AG10803 (cell line): Measurements from ENCODE around the gene SEPTIN6.
A peak's percentile ranks its signal among the peaks of the same experiment; 100 is the strongest.
"Not testable (repeated sequence)": the region's sequence is repeated elsewhere in the genome, so short reads cannot be mapped to it uniquely, and the experiment has no call there.

Experiments
- DNase-seq: peaks from one replicate; pipeline ENCODE4 v3.0.0; 2010; ENCODE audit warnings: low read depth
- H3K4me3 ChIP-seq: 2 replicates; pipeline ENCODE4 v1.5.1; 2011; ENCODE audit warnings: mild to moderate bottlenecking, low read length, control low read depth
- TF ChIP-seq, protein P1 (sequence below): conservative IDR thresholded peaks from 2 replicates; pipeline ENCODE4 v1.5.1; 2011; ENCODE audit warnings: mild to moderate bottlenecking, low read length, control low read depth, inconsistent platforms

SEPTIN6 gene

DNA sequence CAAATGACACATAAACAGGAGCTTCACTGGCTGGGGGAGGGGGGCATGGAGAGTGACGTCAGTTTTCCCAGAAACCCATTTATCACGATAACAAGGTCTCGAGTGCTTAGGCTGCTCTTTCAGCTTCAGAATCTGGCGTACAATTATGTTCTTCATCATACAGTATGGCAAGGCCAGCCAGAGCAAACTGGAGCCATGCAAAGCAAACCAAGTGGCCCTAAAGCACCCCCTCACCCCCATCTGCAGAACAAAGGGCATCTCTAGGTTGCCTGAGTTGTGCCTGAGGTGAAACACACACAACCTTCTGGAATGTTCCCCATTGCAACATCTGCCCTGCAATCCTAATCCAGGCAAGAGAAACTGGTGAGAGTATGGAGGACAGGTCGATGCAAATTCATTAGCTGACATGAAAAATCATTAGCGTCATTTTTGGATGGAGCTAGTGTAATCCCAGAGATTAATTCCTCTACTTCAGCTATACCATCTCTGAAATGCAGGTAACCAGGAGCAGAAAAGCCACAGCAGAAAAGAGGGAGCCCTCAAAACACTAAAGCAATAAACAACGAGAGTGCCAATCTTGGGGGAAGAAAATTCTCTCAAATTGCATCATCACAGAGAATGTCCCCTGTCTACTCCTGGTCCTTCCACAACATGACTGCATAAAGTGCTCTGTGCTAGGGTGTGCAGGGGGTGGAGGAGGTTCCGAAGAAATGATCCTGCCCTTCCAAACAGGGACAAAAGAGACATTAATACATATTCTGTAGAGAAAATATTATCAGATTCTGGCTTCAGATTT, 1.8 kb downstream of the SEPTIN6 start:
- DNase-seq = peak; percentile 59
- H3K4me3 ChIP-seq = peak overlapping the region; percentile 68
- TF ChIP-seq, protein P1, sequence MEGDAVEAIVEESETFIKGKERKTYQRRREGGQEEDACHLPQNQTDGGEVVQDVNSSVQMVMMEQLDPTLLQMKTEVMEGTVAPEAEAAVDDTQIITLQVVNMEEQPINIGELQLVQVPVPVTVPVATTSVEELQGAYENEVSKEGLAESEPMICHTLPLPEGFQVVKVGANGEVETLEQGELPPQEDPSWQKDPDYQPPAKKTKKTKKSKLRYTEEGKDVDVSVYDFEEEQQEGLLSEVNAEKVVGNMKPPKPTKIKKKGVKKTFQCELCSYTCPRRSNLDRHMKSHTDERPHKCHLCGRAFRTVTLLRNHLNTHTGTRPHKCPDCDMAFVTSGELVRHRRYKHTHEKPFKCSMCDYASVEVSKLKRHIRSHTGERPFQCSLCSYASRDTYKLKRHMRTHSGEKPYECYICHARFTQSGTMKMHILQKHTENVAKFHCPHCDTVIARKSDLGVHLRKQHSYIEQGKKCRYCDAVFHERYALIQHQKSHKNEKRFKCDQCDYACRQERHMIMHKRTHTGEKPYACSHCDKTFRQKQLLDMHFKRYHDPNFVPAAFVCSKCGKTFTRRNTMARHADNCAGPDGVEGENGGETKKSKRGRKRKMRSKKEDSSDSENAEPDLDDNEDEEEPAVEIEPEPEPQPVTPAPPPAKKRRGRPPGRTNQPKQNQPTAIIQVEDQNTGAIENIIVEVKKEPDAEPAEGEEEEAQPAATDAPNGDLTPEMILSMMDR = no peak

DNA sequence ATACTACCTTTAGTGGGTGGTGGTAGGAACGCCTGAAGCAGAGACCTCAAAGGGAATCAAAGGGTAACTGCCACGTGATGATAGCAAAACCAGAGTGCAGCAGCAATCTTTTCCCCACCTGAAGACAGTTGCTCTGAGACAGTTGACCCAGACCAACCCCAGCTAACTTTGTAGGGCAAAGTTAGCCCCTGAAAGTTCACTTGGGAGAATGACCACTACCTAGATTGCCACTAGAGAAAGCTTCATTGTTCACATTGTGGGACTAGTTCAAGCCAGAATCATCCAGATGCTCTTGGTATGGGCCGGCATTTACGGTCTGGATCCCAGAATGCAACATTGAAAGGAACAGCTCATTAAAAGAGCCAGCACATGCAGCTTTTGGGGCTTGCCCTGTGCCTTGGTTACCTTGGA, 4.1 kb downstream of the SEPTIN6 start:
- no peak for DNase-seq
- TF ChIP-seq, protein P1 = no peak
- H3K4me3 ChIP-seq = no peak overlapping the region

DNA sequence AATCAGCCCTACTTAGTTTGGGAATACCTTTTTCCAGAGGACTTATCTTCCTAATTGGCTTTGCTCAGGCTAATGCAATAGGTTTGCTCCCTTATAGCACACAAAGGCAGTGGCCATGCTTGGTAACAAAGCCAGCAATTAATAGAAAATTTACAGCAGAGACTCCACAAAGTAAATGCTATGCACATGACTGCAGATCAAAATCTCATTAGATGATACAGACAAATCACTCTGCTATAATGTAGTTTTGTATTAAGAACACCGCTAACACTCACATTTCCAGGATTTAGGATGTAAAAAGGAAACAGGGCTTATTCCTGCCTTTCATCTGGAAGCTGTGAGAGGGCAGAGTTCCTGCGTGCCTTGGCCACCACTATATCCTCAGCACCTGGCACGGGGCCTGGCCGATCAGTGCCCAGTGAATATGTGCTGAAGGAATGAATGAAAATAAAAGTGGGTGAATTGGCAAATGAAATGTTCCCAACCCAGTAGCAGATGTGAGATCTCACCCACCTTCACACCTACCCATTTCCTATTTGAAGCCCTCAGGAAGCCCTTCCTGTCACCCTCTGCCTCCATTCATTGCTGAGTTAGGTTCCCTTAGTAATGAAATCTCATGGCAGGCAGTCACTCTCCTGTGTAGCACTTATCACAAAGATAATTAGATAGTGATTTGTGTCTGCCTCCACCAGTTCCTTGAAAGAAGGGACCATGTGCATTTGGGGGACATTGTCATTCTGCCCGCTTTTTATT, 5.1 kb downstream of the SEPTIN6 start:
- H3K4me3 ChIP-seq = no peak overlapping the region
- DNase-seq = peak; percentile 54

DNA sequence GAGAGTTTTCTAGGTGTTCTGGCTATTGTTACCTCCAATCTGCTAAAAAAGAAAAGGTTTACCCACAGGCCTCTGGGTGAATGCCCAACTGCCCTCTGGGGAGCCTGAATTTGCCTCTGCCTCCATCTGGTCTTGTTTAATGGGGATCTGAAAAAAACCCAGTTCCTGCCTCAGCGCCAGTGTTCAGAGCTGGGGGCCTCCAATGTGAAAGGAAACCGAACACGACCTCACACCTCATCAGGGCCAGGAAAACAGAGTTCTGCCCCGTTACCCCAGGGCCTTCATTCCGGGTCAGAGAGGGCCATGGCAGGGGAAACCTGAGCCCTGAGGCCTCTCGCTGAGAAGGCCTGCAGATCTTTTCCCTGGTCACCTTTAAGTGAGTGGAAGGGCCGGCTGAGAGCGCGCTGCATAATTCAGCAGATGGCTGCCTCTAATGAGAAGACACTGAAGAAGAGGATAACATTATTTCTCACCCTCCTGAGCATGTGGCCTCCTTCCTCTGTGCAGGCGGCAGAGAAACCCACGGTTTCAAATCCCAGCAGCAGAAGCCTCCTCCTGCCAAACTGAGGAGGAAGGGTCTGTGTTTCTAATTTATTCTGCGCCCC, 6.8 kb downstream of the SEPTIN6 start:
- TF ChIP-seq, protein P1 = no peak
- H3K4me3 ChIP-seq = peak overlapping the region; percentile 26
- DNase-seq = peak; percentile 70

More for the DNA sequence above, 5.1 kb downstream of the SEPTIN6 start:
- TF ChIP-seq, protein P1 = no peak

DNA sequence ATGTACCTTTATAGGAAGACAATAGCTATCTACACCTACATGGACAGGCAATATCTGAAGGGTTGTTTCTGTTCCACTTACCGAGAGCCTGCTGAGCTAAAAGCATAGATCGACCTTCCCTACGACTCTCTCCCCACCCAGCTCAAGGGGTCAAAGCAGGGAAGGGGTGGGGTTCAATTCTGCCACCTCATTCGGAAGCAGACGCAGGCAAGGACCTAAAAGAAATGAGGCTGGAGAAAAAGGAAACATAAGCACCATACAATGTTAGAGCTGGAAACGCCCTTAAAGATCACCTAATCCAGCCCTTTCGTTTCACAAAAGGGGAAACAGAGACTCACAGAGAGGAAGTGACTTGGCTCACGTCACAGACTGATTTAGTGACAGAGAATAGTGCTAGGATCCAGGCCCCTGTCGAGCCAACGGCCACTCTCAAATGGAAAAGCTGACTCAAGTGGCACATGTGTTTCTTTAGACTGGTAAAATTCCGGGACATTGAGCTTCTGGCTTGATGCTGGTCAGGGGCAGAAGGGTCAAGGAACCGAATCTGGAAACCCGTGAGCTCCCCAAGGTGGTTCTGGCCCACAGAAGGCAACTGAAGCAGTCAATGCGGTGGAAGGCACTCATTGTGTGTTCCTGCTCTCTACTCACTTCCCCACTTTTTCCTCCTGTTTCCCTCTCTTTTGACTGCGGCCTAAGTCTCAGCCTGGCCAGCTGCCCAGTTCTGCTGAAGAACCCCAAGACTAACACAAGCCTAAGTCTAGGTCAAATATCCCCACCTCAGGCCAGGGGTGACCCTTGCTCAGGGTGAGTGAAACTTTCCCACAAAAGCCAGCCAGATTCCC, 7.5 kb downstream of the SEPTIN6 start:
- DNase-seq = no peak
- TF ChIP-seq, protein P1 = no peak
- no peak overlapping the region for H3K4me3 ChIP-seq

DNA sequence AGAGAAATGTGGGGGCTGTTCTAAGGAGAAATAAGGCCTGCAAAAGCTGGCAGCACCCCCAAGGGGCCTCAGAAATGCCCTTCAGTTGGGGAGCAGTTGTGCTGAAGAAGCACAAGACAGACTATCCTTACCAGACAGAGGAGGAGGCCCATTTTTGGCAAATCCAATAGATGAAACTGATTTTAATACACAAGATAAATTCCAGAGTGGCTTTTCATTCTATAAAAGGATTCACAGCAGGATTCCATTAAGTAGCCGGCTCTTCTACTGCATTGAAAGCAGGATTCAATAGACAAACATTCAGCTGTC, 8.1 kb downstream of the SEPTIN6 start:
- no peak for DNase-seq

DNA sequence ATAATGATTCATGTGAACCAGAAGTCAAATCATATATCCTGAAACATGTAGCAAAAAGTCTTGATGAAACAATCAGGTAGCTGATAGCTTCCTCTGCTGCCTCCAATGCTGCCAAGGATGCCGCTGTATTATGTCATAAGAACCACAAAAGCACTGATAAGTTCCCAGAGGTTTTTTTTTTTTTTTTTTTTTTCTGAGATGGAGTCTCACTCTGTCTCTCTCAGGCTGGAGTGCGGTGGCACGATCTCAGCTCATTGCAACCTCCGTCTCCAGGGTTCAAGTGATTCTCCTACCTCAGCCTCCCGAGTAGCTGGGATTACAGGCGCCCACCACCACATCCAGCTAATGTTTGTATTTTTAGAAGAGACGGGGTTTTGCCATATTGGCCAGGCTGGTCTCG, 8.7 kb downstream of the SEPTIN6 start:
- not testable (repeated sequence) for DNase-seq, H3K4me3 ChIP-seq

More for the DNA sequence above, 8.1 kb downstream of the SEPTIN6 start:
- TF ChIP-seq, protein P1 = no peak
- no peak overlapping the region for H3K4me3 ChIP-seq
